ENCODE results near the gene RNF10.

DNA sequence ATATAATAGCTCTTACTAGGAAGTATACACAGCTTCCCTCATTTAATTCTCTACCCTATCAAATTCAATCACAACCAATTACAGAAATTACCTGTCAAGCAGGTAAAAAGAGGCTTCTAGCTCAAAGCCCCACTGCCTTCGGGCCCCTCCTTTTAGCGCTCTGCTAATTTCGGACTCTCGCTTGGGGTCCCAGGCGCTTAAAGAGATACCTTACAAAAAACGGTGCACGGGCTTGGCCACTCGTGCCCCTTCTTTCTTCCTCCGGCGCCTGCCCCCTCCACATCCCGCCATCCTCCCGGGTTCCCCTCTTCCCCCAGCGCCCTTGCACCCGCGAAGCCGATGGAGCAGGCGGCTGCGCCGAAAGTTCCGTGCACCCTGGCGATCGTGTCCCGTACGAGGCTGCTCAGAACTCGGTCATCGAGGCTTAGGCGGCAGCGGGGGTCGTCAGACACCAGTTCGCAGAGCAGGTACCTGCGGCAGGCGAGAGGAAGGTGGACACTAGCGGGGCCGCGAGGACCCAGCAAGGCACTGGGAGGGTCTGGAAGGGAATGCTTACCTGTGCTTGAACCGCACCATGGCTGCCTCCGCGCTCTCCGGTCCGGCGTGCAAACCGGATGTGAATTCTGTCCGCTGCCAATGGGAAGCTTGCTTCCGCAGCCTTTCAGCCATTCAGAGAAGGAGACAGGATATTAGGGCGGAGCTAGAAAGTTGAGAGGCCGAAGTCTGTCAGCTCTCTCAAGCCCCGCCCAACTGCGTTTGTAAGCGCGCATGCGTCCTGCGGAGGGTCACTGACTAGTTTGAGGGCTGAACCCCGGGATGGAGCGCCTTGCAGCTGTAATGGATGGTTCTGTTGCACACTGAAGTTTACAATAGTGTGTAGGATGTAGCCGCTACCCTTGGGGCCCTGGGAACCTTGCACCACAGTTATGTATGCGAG, 46.9 kb downstream of the RNF10 start, which contains the start of gene POP5:
- TF ChIP-seq, protein P1, sequence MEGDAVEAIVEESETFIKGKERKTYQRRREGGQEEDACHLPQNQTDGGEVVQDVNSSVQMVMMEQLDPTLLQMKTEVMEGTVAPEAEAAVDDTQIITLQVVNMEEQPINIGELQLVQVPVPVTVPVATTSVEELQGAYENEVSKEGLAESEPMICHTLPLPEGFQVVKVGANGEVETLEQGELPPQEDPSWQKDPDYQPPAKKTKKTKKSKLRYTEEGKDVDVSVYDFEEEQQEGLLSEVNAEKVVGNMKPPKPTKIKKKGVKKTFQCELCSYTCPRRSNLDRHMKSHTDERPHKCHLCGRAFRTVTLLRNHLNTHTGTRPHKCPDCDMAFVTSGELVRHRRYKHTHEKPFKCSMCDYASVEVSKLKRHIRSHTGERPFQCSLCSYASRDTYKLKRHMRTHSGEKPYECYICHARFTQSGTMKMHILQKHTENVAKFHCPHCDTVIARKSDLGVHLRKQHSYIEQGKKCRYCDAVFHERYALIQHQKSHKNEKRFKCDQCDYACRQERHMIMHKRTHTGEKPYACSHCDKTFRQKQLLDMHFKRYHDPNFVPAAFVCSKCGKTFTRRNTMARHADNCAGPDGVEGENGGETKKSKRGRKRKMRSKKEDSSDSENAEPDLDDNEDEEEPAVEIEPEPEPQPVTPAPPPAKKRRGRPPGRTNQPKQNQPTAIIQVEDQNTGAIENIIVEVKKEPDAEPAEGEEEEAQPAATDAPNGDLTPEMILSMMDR (IDR thresholded peaks at IDR 0.05) = peak in 2 of 3 experiments; percentile 10 to 33
- no peak for TF ChIP-seq POLR2A (IDR thresholded peaks at IDR 0.05; ENCODE audit: low read depth)

Data from esophagus muscularis mucosa (tissue), 3 donors.